ENCODE measurements around the gene CLDN2. TPM values are rescaled to one million over a fixed set of nuclear protein-coding genes. Genes with fewer than 3 reads are reported as not detected.

Gene CLDN2
- total RNA-seq, 2 donors from 2014 or later: not detected

GRCh38 chrX:106901341-106901740 lies 18.9 kb upstream of the CLDN2 start:
- peaks cover 7% of the 10 kb centered on the region for H3K27me3 ChIP-seq (ENCODE audit: control insufficient read depth, insufficient read depth, low read length, poor library complexity, severe bottlenecking)
- no peak overlapping the region for H3K4me3 ChIP-seq (ENCODE audit: low read length)
- peaks cover 15% of the 10 kb centered on the region for H3K4me1 Mint-ChIP-seq
- H3K27ac Mint-ChIP-seq: no peak overlapping the region
- peaks cover 44% of the 10 kb centered on the region for H3K27me3 Mint-ChIP-seq (ENCODE audit: insufficient read depth)
- DNase-seq: no peak
- no peaks in the 10 kb centered on the region for H3K36me3 Mint-ChIP-seq (ENCODE audit: low read depth)
- H3K4me1 ChIP-seq (ENCODE audit: control insufficient read depth, insufficient read depth, low read length): peaks cover 5% of the 10 kb centered on the region
- WGBS, 2 experiments (ENCODE audit: insufficient coverage in 1 of 2, insufficient read length in 1 of 2): 82% methylated on average over 3 of the region's 3 CpGs; no CpG with 5 or more reads in 1 of the 2 experiments
- no peaks in the 10 kb centered on the region for H3K9me3 ChIP-seq (ENCODE audit: control insufficient read depth, low read length)
- no peak for TF ChIP-seq CTCF (conservative IDR thresholded peaks at IDR 0.05)
- H3K9me3 Mint-ChIP-seq: peaks cover 62% of the 10 kb centered on the region
- H3K9ac ChIP-seq (ENCODE audit: extremely low read depth, low read length, poor library complexity, severe bottlenecking): no peak overlapping the region
- H3K27ac ChIP-seq (ENCODE audit: low read depth, low read length): no peak overlapping the region
- H3K36me3 ChIP-seq (ENCODE audit: control insufficient read depth, insufficient read depth, low read length): no peaks in the 10 kb centered on the region
- no peak overlapping the region for H3K4me3 Mint-ChIP-seq

- no peak for TF ChIP-seq CTCF (conservative IDR thresholded peaks at IDR 0.05)
- Histone ChIP-seq H3K4me1 (ENCODE audit: control insufficient read depth, insufficient read depth, low read length) (peaks cover 5% of the 10 kb centered on the region), H3K9ac (ENCODE audit: extremely low read depth, low read length, poor library complexity, severe bottlenecking) (no peak overlapping the region), H3K36me3 (ENCODE audit: control insufficient read depth, insufficient read depth, low read length) (no peaks in the 10 kb centered on the region), H3K4me3 (ENCODE audit: low read length) (no peak overlapping the region), H3K27me3 (ENCODE audit: control insufficient read depth, insufficient read depth, low read length, poor library complexity, severe bottlenecking) (peaks cover 7% of the 10 kb centered on the region), H3K9me3 (ENCODE audit: control insufficient read depth, low read length) (no peaks in the 10 kb centered on the region), H3K27ac (ENCODE audit: low read depth, low read length) (no peak overlapping the region)
- DNase-seq: no peak
- Mint-ChIP-seq H3K27me3 (ENCODE audit: insufficient read depth) (peaks cover 45% of the 10 kb centered on the region), H3K36me3 (ENCODE audit: low read depth) (no peaks in the 10 kb centered on the region), H3K9me3 (peaks cover 62% of the 10 kb centered on the region), H3K27ac (no peak overlapping the region), H3K4me3 (no peak overlapping the region), H3K4me1 (peaks cover 15% of the 10 kb centered on the region)
- 96% methylated on average over 4 of the region's 4 CpGs; no CpG with 5 or more reads in 1 of the 2 experiments for WGBS, 2 experiments (ENCODE audit: insufficient coverage in 1 of 2, insufficient read length in 1 of 2)
Observed at GRCh38 chrX:106901781-106902219, 18.4 kb upstream of the CLDN2 start.

- Mint-ChIP-seq H3K27me3 (ENCODE audit: insufficient read depth) (peaks cover 45% of the 10 kb centered on the region), H3K9me3 (peaks cover 65% of the 10 kb centered on the region), H3K4me3 (no peak overlapping the region), H3K4me1 (peaks cover 15% of the 10 kb centered on the region), H3K36me3 (ENCODE audit: low read depth) (no peaks in the 10 kb centered on the region), H3K27ac (no peak overlapping the region)
- Histone ChIP-seq H3K27me3 (ENCODE audit: control insufficient read depth, insufficient read depth, low read length, poor library complexity, severe bottlenecking) (peaks cover 7% of the 10 kb centered on the region), H3K9ac (ENCODE audit: extremely low read depth, low read length, poor library complexity, severe bottlenecking) (no peak overlapping the region), H3K9me3 (ENCODE audit: control insufficient read depth, low read length) (no peaks in the 10 kb centered on the region), H3K4me3 (ENCODE audit: low read length) (no peak overlapping the region), H3K4me1 (ENCODE audit: control insufficient read depth, insufficient read depth, low read length) (peaks cover 5% of the 10 kb centered on the region), H3K27ac (ENCODE audit: low read depth, low read length) (no peak overlapping the region), H3K36me3 (ENCODE audit: control insufficient read depth, insufficient read depth, low read length) (no peaks in the 10 kb centered on the region)
- 71% methylated on average over 1 of the region's 2 CpGs; no CpG with 5 or more reads in 1 of the 2 experiments for WGBS, 2 experiments (ENCODE audit: insufficient coverage in 1 of 2, insufficient read length in 1 of 2)
- no peak for DNase-seq
- TF ChIP-seq CTCF (conservative IDR thresholded peaks at IDR 0.05): no peak
Observed at GRCh38 chrX:106902684-106903083, 17.5 kb upstream of the CLDN2 start.
